Stimulated activated naive CD4-positive, alpha-beta T cell (primary cell): ENCODE results near the gene CEP70.
"Not testable (repeated sequence)": the region's sequence is repeated elsewhere in the genome, so short reads cannot be mapped to it uniquely, and the experiment has no call there.

Experiments
- DNase-seq, 6 experiments: peaks; one replicate each; lab custom pipeline; 2025; lab: John Stamatoyannopoulos, UW

The CEP70 gene

GRCh38 chr3:138471481-138471880, 122.6 kb downstream of the CEP70 start:
- DNase-seq, result no peak

- no peak for DNase-seq
Observed at GRCh38 chr3:138470687-138471086, 123.4 kb downstream of the CEP70 start.

- DNase-seq, result no peak
Observed at GRCh38 chr3:138469874-138470273, 124.2 kb downstream of the CEP70 start.

- no peak for DNase-seq
Observed at GRCh38 chr3:138468886-138469285, 125.2 kb downstream of the CEP70 start.

GRCh38 chr3:138468451-138468850, 125.6 kb downstream of the CEP70 start:
- DNase-seq, result no peak

- no peak for DNase-seq
Observed at GRCh38 chr3:138467931-138468330, 126.1 kb downstream of the CEP70 start.

- no peak for DNase-seq
Observed at GRCh38 chr3:138465925-138466324, 128.1 kb downstream of the CEP70 start.

- no peak for DNase-seq
Observed at GRCh38 chr3:138465451-138465850, 128.6 kb downstream of the CEP70 start.

- no peak for DNase-seq
Observed at GRCh38 chr3:138464491-138464860, 129.6 kb downstream of the CEP70 start.

GRCh38 chr3:138463724-138464490, 130.2 kb downstream of the CEP70 start:
- no peak for DNase-seq

- DNase-seq, result no peak
Observed at GRCh38 chr3:138461896-138462295, 132.2 kb downstream of the CEP70 start.

- no peak for DNase-seq
Observed at GRCh38 chr3:138461246-138461645, 132.8 kb downstream of the CEP70 start.

- no peak for DNase-seq
Observed at GRCh38 chr3:138460536-138461205, 133.4 kb downstream of the CEP70 start.

GRCh38 chr3:138459619-138460535, 134.2 kb downstream of the CEP70 start:
- no peak for DNase-seq

- no peak for DNase-seq
Observed at GRCh38 chr3:138458774-138459499, 135.1 kb downstream of the CEP70 start.

GRCh38 chr3:138457863-138458735, 136.0 kb downstream of the CEP70 start:
- no peak for DNase-seq

GRCh38 chr3:138456961-138457862, 136.8 kb downstream of the CEP70 start:
- DNase-seq, result no peak

GRCh38 chr3:138455801-138456716, 138.0 kb downstream of the CEP70 start:
- no peak for DNase-seq

- DNase-seq, result not testable (repeated sequence)
Observed at GRCh38 chr3:138453940-138454339, 140.1 kb downstream of the CEP70 start.
